ENCODE results near the gene OSGEP.

DNA sequence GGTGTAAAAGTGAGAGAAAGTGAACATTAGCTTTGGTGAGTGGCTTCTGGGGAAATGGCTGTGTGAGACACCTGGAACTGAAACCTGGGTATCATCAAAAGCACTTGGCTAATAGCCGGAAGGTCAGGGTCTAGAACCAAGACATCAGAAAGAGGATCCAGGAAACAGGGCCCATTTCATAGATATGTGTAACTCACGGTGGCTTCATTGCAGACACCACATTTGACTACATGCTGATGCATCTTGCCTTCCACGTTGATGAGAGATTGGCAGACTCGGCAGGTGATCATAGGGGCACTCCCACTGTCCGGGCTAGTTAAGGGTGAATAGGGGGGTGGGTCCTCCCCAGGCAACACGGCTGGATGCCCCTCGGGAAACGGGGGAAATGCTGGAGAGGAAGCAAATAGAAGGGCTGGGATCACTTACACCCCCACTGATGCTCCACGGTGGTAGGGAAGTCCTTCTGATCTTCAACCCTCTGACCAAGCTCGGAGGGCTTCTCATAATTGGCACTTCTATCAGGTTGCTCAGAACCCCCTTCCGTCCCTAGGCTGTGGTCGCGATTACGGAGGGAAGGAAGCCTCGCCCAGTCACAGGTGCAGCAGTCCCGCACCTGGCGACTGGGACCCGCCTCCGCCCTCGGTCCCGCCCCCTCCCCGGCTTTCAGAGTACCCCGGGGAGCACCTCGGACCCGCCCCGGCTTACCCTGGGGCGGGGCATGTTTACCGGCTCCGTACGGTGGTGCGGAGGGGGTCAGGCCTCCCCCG lies 6.0 kb upstream of the OSGEP start:
- TF ChIP-seq EP300 (IDR thresholded peaks at IDR 0.05; ENCODE audit: low read depth) (no peak), CTCF (IDR thresholded peaks at IDR 0.05) (no peak), POLR2A (IDR thresholded peaks at IDR 0.05) (no peak), POLR2AphosphoS5 (IDR thresholded peaks at IDR 0.05) (no peak)
